OCI-LY7 (cell line): Measurements from ENCODE around the gene CD69.
"Not testable (repeated sequence)": the region's sequence is repeated elsewhere in the genome, so short reads cannot be mapped to it uniquely, and the experiment has no call there.

Experiments
- EZH2phosphoT487 ChIP-seq: fragments of 200-600 bp; sonication (generic); IDR thresholded peaks from 2 replicates; pipeline ENCODE4 v1.6.1; 2018; ENCODE audit warnings: low read depth, borderline replicate concordance, mild to moderate bottlenecking, mixed run types, antibody characterized with exemption, low read length, moderate library complexity, mixed read lengths
- TF ChIP-seq, protein P1 (sequence below): fragments of 200-600 bp; sonication (generic); conservative IDR thresholded peaks from 2 replicates; pipeline ENCODE4 v1.5.1; 2014; ENCODE audit warnings: mild to moderate bottlenecking, antibody characterized with exemption, low read length, moderate library complexity, mixed read lengths

- TF ChIP-seq, protein P1, sequence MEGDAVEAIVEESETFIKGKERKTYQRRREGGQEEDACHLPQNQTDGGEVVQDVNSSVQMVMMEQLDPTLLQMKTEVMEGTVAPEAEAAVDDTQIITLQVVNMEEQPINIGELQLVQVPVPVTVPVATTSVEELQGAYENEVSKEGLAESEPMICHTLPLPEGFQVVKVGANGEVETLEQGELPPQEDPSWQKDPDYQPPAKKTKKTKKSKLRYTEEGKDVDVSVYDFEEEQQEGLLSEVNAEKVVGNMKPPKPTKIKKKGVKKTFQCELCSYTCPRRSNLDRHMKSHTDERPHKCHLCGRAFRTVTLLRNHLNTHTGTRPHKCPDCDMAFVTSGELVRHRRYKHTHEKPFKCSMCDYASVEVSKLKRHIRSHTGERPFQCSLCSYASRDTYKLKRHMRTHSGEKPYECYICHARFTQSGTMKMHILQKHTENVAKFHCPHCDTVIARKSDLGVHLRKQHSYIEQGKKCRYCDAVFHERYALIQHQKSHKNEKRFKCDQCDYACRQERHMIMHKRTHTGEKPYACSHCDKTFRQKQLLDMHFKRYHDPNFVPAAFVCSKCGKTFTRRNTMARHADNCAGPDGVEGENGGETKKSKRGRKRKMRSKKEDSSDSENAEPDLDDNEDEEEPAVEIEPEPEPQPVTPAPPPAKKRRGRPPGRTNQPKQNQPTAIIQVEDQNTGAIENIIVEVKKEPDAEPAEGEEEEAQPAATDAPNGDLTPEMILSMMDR = not testable (repeated sequence)
- TF ChIP-seq EZH2phosphoT487 = not testable (repeated sequence)
Observed at GRCh38 chr12:9738905-9739304, 21.8 kb downstream of the CD69 start.
